K562 (cell line): ENCODE results near the gene ARHGAP10. TPM values are rescaled to one million over a fixed set of nuclear protein-coding genes. Genes with fewer than 3 reads are reported as not detected.

ENCODE experiments used
- ATAC-seq: fragments of 200-7000 bp; cut with Tn5 transposase; 3 replicates; pipeline ENCODE4 v1.9.1; 2020; ENCODE audit warnings: moderate library complexity
- BruUV-seq: library from RNA; stranded (reverse); fragments of 400-500 nt; replicated peaks from 2 replicates; lab custom pipeline; 2021; lab: Mats Ljungman, UMichigan
- CTCF ChIA-PET: fragments of 300-600 bp; formaldehyde crosslinking; extraction: SDS; loops from one replicate; lab custom pipeline; 2021; ENCODE audit warnings: low intra/inter-chr PET ratio; lab: Yijun Ruan, JAX
- POLR2A ChIA-PET: fragments of 300-600, 350-650 bp; sonication (Branson Sonifier 250); formaldehyde crosslinking; extraction: SDS; loops from one replicate; lab custom pipeline; 2021; ENCODE audit warnings: antibody characterized with exemption, inconsistent platforms; lab: Yijun Ruan, JAX
- DNase-seq, 4 experiments: peaks; one replicate each; pipeline versions ENCODE4 v3.0.0 to v3.0.0-alpha.2; 2011 to 2018; ENCODE audit warnings: low spot score in 3 of 4, mixed read lengths in 3 of 4; ENCODE audit errors: extremely low read depth in 1 of 4
- FAIRE-seq: peaks from 2 replicates; lab custom pipeline; 2011; peaks lifted over from hg19 to GRCh38; lab: Jason Lieb, UNC
- H2AFZ ChIP-seq: 2 replicates; pipeline ENCODE4 v1.6.0; 2011; ENCODE audit warnings: low read depth, low read length, control low read depth, inconsistent platforms
- H3K27ac ChIP-seq: fragments of 200-600 bp; 3 replicates; pipeline ENCODE4 v1.8.0; 2011; ENCODE audit warnings: low read depth, mild to moderate bottlenecking, control low read depth, inconsistent platforms, low read length, moderate library complexity, mixed read lengths; ENCODE audit errors: extremely low read depth
- H3K27me3 ChIP-seq, 2 experiments: fragments of 300-600 bp in 1 of 2; 2 replicates in 1 of 2; 3 replicates in 1 of 2; pipeline versions ENCODE4 v1.6.0 to v1.8.0; 2011; ENCODE audit warnings: inconsistent platforms in 2 of 2, low read length in 2 of 2, mild to moderate bottlenecking in 1 of 2, mixed read lengths in 1 of 2, moderate library complexity in 1 of 2; ENCODE audit not compliant: control insufficient read depth in 2 of 2, insufficient read depth in 2 of 2
- H3K36me3 ChIP-seq: fragments of 300-600 bp; 3 replicates; pipeline ENCODE4 v1.8.0; 2011; ENCODE audit warnings: mild to moderate bottlenecking, low read length, inconsistent platforms; ENCODE audit not compliant: control insufficient read depth, insufficient read depth
- H3K4me1 ChIP-seq, 2 experiments: fragments of 200-600 bp in 1 of 2; replicated peaks in 1 of 2; 2 replicates in 1 of 2; 3 replicates in 1 of 2; pipeline versions ENCODE4 v1.5.1 to v1.8.0; 2011; ENCODE audit warnings: inconsistent platforms in 2 of 2, low read length in 2 of 2, mild to moderate bottlenecking in 1 of 2, mixed read lengths in 1 of 2, moderate library complexity in 1 of 2; ENCODE audit not compliant: control insufficient read depth in 2 of 2, insufficient read depth in 2 of 2
- H3K4me2 ChIP-seq: 2 replicates; pipeline ENCODE4 v1.6.1; 2011; ENCODE audit warnings: low read length, control low read depth, inconsistent platforms, mixed read lengths; ENCODE audit not compliant: insufficient read depth
- H3K4me3 ChIP-seq: fragments of 200-600 bp; sonication (generic), shearing (Covaris generic); 2 replicates; pipeline ENCODE4 v1.5.1; 2016; ENCODE audit warnings: control low read depth, inconsistent platforms
- H3K79me2 ChIP-seq: fragments of 200-600 bp; 3 replicates; pipeline ENCODE4 v1.8.0; 2011; ENCODE audit warnings: low read length, inconsistent platforms; ENCODE audit not compliant: control insufficient read depth, insufficient read depth
- H3K9ac ChIP-seq, 2 experiments: 2 replicates each; pipeline versions ENCODE4 v1.6.0 to v1.6.1; 2011; ENCODE audit warnings: low read depth in 2 of 2, low read length in 2 of 2, control low read depth in 1 of 2, inconsistent platforms in 1 of 2, mild to moderate bottlenecking in 1 of 2, mixed read lengths in 1 of 2; ENCODE audit not compliant: insufficient read depth in 1 of 2
- H3K9me1 ChIP-seq: one replicate; pipeline ENCODE4 v1.6.0; 2011; ENCODE audit warnings: inconsistent platforms, mild to moderate bottlenecking, low read length, moderate library complexity; ENCODE audit not compliant: control insufficient read depth, insufficient read depth
- H3K9me3 ChIP-seq: replicated peaks from 2 replicates; pipeline ENCODE4 v1.5.1; 2011; ENCODE audit warnings: low read depth, low read length, inconsistent platforms; ENCODE audit not compliant: control insufficient read depth, insufficient read depth
- H4K20me1 ChIP-seq: replicated peaks from 2 replicates; pipeline ENCODE4 v1.6.1; 2011; ENCODE audit warnings: low read length, inconsistent platforms, mixed read lengths; ENCODE audit not compliant: control insufficient read depth, insufficient read depth
- BRF2 ChIP-seq: IDR thresholded peaks from 3 replicates; pipeline ENCODE4 v1.6.1; 2011; ENCODE audit warnings: borderline replicate concordance, mild to moderate bottlenecking; ENCODE audit not compliant: insufficient read length, insufficient read depth
- CTCF ChIP-seq, 3 experiments: IDR thresholded peaks in 2 of 3; conservative IDR thresholded peaks in 1 of 3; 2 replicates each; pipeline ENCODE4 v1.5.1; 2011 to 2012; ENCODE audit warnings: low read length in 3 of 3, mild to moderate bottlenecking in 3 of 3, control low read depth in 2 of 3, improper control_type of control experiment in 1 of 3, inconsistent platforms in 1 of 3, low read depth in 1 of 3, mixed read lengths in 1 of 3, moderate library complexity in 1 of 3; ENCODE audit not compliant: insufficient read depth in 2 of 3
- ESRRB ChIP-seq: fragments of 250-450 bp; sonication (Bioruptor Pico); IDR thresholded peaks from 2 replicates; pipeline ENCODE4 v1.5.0; 2020; ENCODE audit warnings: mild to moderate bottlenecking, moderate library complexity, borderline replicate concordance
- HNRNPUL1 ChIP-seq: fragments of 200-400 bp; formaldehyde crosslinking; IDR thresholded peaks from 2 replicates; pipeline ENCODE4 v1.6.1; 2017; ENCODE audit warnings: low read length
- MAFF ChIP-seq: IDR thresholded peaks from 2 replicates; pipeline ENCODE4 v1.6.1; 2012; ENCODE audit warnings: low read length, improper control_type of control experiment
- PPARD ChIP-seq: fragments of 250-450 bp; sonication (Bioruptor Pico); IDR thresholded peaks from 2 replicates; pipeline ENCODE4 v1.8.0; 2022; ENCODE audit warnings: inconsistent platforms, mild to moderate bottlenecking, moderate library complexity
- TAF7 ChIP-seq: fragments of 450-650 bp; IDR thresholded peaks from 2 replicates; pipeline ENCODE4 v1.6.1; 2016; ENCODE audit warnings: missing genetic modification characterization, missing compliant biosample characterization
- TAL1 ChIP-seq: fragments of 450-650 bp; IDR thresholded peaks from 2 replicates; pipeline ENCODE4 v1.6.1; 2016; ENCODE audit warnings: mild to moderate bottlenecking
- THAP7 ChIP-seq: fragments of 250-450 bp; sonication (Bioruptor Pico); IDR thresholded peaks from 2 replicates; pipeline ENCODE4 v1.5.0; 2021
- THRAP3 ChIP-seq: fragments of 450-650 bp; IDR thresholded peaks from 2 replicates; pipeline ENCODE4 v1.6.1; 2016; ENCODE audit warnings: mild to moderate bottlenecking, inconsistent platforms, borderline replicate concordance
- TRIM28 ChIP-seq: fragments of 450-650 bp; IDR thresholded peaks from 2 replicates; pipeline ENCODE4 v1.6.1; 2017
- ZNF717 ChIP-seq: fragments of 250-450 bp; sonication (Bioruptor Pico); IDR thresholded peaks from 2 replicates; pipeline ENCODE4 v1.5.0; 2021
- WGBS: fragments of 100-300 bp; shearing (Covaris generic); methylation state at CpG from one replicate; pipeline ENCODE4 v1.1.6; 2016; ENCODE audit warnings: low coverage, mixed read lengths; ENCODE audit not compliant: insufficient coverage; ENCODE audit errors: missing lambda C conversion rate; 5-methylcytosine and 5-hydroxymethylcytosine counted together
- in situ Hi-C: fragments of 300-500 bp; cut with MboI; formaldehyde crosslinking; loops from 4 replicates; pipeline ENCODE4 v1.15.0; 2018; ENCODE audit warnings: inconsistent platforms, mixed read lengths
- intact Hi-C: fragments of 100-400 bp; cut with micrococcal nuclease; formaldehyde crosslinking; loops from 2 replicates; pipeline ENCODE4 v1.14.2; 2022
- polyA plus RNA-seq, 8 experiments: library from polyadenylated mRNA; depleted of rRNA in 4 of 8; stranded (reverse) in 5 of 8; unstranded in 3 of 8; fragments of >200 nt; fragmentation: Nextera tagmentation in 2 of 8; fragmentation: Illumina TruSeq in 1 of 8; extraction: Ambion mirVana in 2 of 8; extraction: Trizol in 1 of 8; gene quantifications; 2 replicates each; pipeline versions ENCODE4 v1.2.1 to v1.2.3, GENCODE V29; 2011 to 2014; ENCODE audit warnings: inconsistent platforms in 1 of 8, missing spikeins in 1 of 8
- total RNA-seq, 7 experiments: library from RNA; depleted of rRNA in 6 of 7; stranded (reverse); fragments of >200 nt in 6 of 7; fragmentation: Illumina TruSeq in 2 of 7; extraction: Trizol in 2 of 7; gene quantifications; 2 replicates each; pipeline versions ENCODE4 v1.2.1 to v1.2.3, GENCODE V29; 2011 to 2021; ENCODE audit warnings: low replicate concordance in 1 of 7
- TF ChIP-seq, protein P1 (sequence below): fragments of 450-650 bp; IDR thresholded peaks from 2 replicates; pipeline ENCODE4 v1.6.1; 2016; ENCODE audit warnings: missing biosample characterization, missing genetic modification characterization
- TF ChIP-seq, protein P2 (sequence below): sonication (generic); formaldehyde crosslinking; IDR thresholded peaks from 2 replicates; pipeline ENCODE4 v1.8.1; 2022; ENCODE audit warnings: missing genetic modification reagents

ARHGAP10 gene
- total and polyA plus RNA-seq, 9 of the 15 experiments (the other 6 are each of a cell fraction or from before 2014, with no cell fraction given): 0.03 to 0.22 (median 0.06) TPM; not detected in 3

DNA sequence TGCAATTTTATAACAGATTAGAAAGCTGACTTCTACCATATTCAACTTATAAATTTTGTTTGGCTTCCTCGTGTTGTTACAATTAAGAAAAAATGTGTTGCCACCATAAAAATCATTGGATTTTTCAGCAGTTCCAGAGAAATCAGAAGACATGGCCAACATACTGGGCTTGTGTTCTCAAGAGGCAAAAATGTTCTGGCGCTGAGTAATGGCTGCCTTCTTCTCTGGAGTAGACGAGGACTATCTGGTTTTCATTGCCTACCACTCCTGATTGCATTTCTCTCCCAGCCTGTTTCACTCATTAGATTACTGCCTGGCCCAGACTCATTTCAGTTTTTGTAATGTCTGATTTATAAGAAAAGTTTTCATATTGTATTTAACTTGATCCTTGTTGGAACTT is 122.3 kb downstream of the ARHGAP10 start:
- Histone ChIP-seq H3K9ac (no peak overlapping the region), H3K9me3 (no peaks in the 10 kb centered on the region; the same call in 1 of the 2 replicates), H3K4me1 (no peaks in the 10 kb centered on the region), H3K4me3 (no peak overlapping the region), H3K27ac (no peak overlapping the region), H3K27me3 (no peaks in the 10 kb centered on the region), H4K20me1 (no peaks in the 10 kb centered on the region), H3K9me1 (no peaks in the 10 kb centered on the region), H3K79me2 (no peaks in the 10 kb centered on the region), H3K36me3 (no peaks in the 10 kb centered on the region), H3K4me2 (no peak overlapping the region), H2AFZ (no peak overlapping the region)
- TF ChIP-seq HNRNPUL1 (no peak), TRIM28 (no peak), TAF7 (tag) (no peak), CTCF (IDR thresholded peaks at IDR 0.05 in 2 of 3, conservative IDR thresholded peaks at IDR 0.05 in 1 of 3; ENCODE audit: insufficient read depth in 2 of 3, low read depth in 1 of 3, low read length in 3 of 3) (no peak), MAFF (no peak), PPARD (CRISPR knock-in tag) (no peak), THRAP3 (no peak), ZNF717 (CRISPR knock-in tag) (no peak), BRF2 (no peak), TAL1 (no peak), THAP7 (CRISPR knock-in tag) (no peak), ESRRB (CRISPR knock-in tag) (no peak)
- TF ChIP-seq, protein P1, sequence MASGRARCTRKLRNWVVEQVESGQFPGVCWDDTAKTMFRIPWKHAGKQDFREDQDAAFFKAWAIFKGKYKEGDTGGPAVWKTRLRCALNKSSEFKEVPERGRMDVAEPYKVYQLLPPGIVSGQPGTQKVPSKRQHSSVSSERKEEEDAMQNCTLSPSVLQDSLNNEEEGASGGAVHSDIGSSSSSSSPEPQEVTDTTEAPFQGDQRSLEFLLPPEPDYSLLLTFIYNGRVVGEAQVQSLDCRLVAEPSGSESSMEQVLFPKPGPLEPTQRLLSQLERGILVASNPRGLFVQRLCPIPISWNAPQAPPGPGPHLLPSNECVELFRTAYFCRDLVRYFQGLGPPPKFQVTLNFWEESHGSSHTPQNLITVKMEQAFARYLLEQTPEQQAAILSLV (tag): no peak
- TF ChIP-seq, protein P2, sequence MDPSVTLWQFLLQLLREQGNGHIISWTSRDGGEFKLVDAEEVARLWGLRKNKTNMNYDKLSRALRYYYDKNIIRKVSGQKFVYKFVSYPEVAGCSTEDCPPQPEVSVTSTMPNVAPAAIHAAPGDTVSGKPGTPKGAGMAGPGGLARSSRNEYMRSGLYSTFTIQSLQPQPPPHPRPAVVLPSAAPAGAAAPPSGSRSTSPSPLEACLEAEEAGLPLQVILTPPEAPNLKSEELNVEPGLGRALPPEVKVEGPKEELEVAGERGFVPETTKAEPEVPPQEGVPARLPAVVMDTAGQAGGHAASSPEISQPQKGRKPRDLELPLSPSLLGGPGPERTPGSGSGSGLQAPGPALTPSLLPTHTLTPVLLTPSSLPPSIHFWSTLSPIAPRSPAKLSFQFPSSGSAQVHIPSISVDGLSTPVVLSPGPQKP (CRISPR knock-in tag): no peak
- in situ Hi-C loops (loop anchor here (25.0 kb wide), 2 partner anchors 717 to 842 kb away; no protein-coding TSS in a partner anchor), intact Hi-C loops (no loop called here)
- no TSS peak for BruUV-seq
- no peak for ATAC-seq
- WGBS: 2% methylated on average over 3 of the region's 3 CpGs
- ChIA-PET POLR2A (no interaction called here), CTCF (no interaction called here)
- DNase-seq: no peak
- no peak for FAIRE-seq
